HEK293T (cell line): ENCODE data around the gene PPP2R5E.

Source experiments
- ARNT ChIP-seq: fragments of 450-650 bp; IDR thresholded peaks from 2 replicates; pipeline ENCODE4 v1.6.1; 2017; ENCODE audit warnings: mild to moderate bottlenecking
- BHLHE40 ChIP-seq: fragments of 450-650 bp; IDR thresholded peaks from 2 replicates; pipeline ENCODE4 v1.6.1; 2016; ENCODE audit warnings: mild to moderate bottlenecking, moderate library complexity, borderline replicate concordance
- CTBP1 ChIP-seq: fragments of 450-650 bp; IDR thresholded peaks from 2 replicates; pipeline ENCODE4 v1.6.1; 2016; ENCODE audit warnings: borderline replicate concordance
- ELF4 ChIP-seq: fragments of 450-650 bp; IDR thresholded peaks from 2 replicates; pipeline ENCODE4 v1.6.1; 2017; ENCODE audit warnings: antibody characterized with exemption
- FOXA1 ChIP-seq: fragments of 450-650 bp; IDR thresholded peaks from 2 replicates; pipeline ENCODE4 v1.6.1; 2016; ENCODE audit warnings: mild to moderate bottlenecking
- FOXM1 ChIP-seq: fragments of 450-650 bp; IDR thresholded peaks from 2 replicates; pipeline ENCODE4 v1.6.1; 2017; ENCODE audit warnings: mild to moderate bottlenecking, borderline replicate concordance
- HDGF ChIP-seq: fragments of 450-650 bp; IDR thresholded peaks from 2 replicates; pipeline ENCODE4 v1.6.1; 2017; ENCODE audit warnings: antibody characterized with exemption, borderline replicate concordance
- ZNF384 ChIP-seq: fragments of 450-650 bp; IDR thresholded peaks from 2 replicates; pipeline ENCODE4 v1.6.1; 2016

DNA sequence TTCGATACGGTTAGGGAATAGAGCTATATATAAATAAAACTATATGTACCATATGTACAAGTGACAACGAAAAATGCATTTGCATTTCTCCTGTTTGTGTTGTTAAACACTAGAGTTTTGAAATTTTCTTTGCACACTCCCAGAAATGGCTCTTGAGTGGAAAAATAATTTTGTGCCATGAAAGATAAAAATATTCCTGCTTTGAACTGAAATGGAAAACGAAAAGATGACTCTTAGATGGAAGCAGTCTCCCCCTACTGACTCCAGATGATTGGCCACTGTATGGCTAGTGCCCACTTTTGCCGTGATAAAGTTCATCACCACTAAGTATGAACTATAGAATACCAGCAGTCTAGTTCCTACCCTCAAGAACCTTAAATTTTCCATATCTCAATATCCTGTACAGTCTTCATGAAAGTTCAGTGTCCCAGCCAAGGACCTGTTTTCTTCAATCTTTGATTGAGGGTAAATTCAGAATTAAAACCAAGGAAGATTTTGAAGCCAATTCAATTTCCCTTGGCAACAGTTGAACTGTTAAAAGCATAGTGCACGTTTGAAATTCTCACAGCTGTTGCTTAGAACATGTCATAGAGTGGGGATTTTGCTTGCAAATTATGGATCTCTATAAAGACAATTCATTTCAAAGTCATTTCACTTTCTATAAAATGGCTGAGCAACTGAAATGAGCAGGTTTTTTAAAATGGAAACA, 1.6 kb upstream of the PPP2R5E start:
- no peak for TF ChIP-seq BHLHE40
- TF ChIP-seq ARNT = no peak
- TF ChIP-seq HDGF = no peak
- no peak for TF ChIP-seq ELF4
- TF ChIP-seq FOXA1 = no peak
- TF ChIP-seq FOXM1 = no peak
- TF ChIP-seq CTBP1 = no peak
- TF ChIP-seq ZNF384 = no peak
